BE2C (cell line): Measurements from ENCODE around the gene RBP4.

Source experiments
- DNase-seq: peaks from one replicate; pipeline ENCODE4 v3.0.0-alpha.2; 2020
- H3K27me3 ChIP-seq: fragments of 250-450 bp; sonication (Bioruptor Pico); 2 replicates; pipeline ENCODE4 v1.5.1; 2020; ENCODE audit warnings: mild to moderate bottlenecking
- H3K36me3 ChIP-seq: fragments of 250-450 bp; sonication (Bioruptor Pico); 2 replicates; pipeline ENCODE4 v1.5.1; 2020; ENCODE audit warnings: mild to moderate bottlenecking
- H3K4me1 ChIP-seq: fragments of 250-450 bp; sonication (Bioruptor Pico); 2 replicates; pipeline ENCODE4 v1.5.1; 2020
- H3K4me3 ChIP-seq: 2 replicates; pipeline ENCODE4 v1.5.1; 2011; ENCODE audit warnings: low read depth, low read length
- H3K9me3 ChIP-seq: fragments of 250-450 bp; sonication (Bioruptor Pico); 2 replicates; pipeline ENCODE4 v1.5.1; 2020
- TF ChIP-seq, protein P1 (sequence below): IDR thresholded peaks from 2 replicates; pipeline ENCODE4 v1.5.1; 2012; ENCODE audit warnings: mild to moderate bottlenecking, low read depth, low read length

The RBP4 gene

DNA sequence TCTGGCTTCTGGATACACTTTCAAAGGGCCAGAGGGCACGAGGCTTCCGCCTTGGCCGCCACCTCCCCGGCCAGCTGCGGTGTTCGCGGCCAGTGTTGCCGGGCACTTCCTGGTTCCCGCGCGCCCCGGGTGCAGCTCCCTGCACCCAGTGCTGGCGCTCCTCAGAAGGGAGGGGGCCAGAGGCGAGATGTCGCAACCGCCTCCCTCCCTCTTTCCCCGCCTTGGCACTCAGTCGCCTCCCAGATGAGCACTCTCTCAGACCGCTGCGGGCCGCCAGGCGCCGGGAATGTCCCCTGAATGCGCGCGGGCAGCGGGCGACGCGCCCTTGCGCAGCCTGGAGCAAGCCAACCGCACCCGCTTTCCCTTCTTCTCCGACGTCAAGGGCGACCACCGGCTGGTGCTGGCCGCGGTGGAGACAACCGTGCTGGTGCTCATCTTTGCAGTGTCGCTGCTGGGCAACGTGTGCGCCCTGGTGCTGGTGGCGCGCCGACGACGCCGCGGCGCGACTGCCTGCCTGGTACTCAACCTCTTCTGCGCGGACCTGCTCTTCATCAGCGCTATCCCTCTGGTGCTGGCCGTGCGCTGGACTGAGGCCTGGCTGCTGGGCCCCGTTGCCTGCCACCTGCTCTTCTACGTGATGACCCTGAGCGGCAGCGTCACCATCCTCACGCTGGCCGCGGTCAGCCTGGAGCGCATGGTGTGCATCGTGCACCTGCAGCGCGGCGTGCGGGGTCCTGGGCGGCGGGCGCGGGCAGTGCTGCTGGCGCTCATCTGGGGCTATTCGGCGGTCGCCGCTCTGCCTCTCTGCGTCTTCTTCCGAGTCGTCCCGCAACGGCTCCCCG lies 34.4 kb downstream of the RBP4 start, which contains the start of gene FFAR4:
Gene FFAR4 (plus strand): TSS at position 231 of the 842 bp plus-strand sequence. CDS start 56 bp downstream, at position 287.
- Histone ChIP-seq H3K9me3 (no peaks in the 10 kb centered on the region), H3K27me3 (peaks cover 39% of the 10 kb centered on the region), H3K4me1 (no peaks in the 10 kb centered on the region), H3K36me3 (no peaks in the 10 kb centered on the region), H3K4me3 (no peak within 1 kb of the TSS)
- DNase-seq, result no peak
- TF ChIP-seq, protein P1, sequence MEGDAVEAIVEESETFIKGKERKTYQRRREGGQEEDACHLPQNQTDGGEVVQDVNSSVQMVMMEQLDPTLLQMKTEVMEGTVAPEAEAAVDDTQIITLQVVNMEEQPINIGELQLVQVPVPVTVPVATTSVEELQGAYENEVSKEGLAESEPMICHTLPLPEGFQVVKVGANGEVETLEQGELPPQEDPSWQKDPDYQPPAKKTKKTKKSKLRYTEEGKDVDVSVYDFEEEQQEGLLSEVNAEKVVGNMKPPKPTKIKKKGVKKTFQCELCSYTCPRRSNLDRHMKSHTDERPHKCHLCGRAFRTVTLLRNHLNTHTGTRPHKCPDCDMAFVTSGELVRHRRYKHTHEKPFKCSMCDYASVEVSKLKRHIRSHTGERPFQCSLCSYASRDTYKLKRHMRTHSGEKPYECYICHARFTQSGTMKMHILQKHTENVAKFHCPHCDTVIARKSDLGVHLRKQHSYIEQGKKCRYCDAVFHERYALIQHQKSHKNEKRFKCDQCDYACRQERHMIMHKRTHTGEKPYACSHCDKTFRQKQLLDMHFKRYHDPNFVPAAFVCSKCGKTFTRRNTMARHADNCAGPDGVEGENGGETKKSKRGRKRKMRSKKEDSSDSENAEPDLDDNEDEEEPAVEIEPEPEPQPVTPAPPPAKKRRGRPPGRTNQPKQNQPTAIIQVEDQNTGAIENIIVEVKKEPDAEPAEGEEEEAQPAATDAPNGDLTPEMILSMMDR, result no peak

DNA sequence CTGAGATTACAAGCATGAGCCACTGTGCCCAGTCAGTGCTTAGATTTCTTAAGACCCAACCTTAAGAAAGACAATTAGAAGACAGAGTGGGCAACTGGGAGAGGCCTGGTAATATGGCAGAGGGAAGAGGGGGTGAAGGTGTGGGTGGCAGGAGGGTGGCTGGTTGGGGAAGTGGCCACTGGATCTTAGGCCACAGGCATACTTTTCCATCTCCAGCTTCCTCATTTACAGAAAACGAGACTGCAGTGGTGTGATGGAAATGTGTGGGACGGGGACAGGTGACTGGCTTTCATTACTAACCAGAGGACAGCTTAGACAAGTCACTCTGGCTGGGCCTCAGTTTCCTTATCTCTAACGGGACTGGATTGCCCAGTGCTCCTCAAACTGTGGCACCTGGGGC lies 35.6 kb downstream of the RBP4 start:
- DNase-seq, result no peak
- Histone ChIP-seq H3K27me3 (peaks cover 39% of the 10 kb centered on the region), H3K4me3 (no peak overlapping the region), H3K9me3 (no peaks in the 10 kb centered on the region), H3K36me3 (no peaks in the 10 kb centered on the region), H3K4me1 (no peaks in the 10 kb centered on the region)
- TF ChIP-seq, protein P1, result no peak

DNA sequence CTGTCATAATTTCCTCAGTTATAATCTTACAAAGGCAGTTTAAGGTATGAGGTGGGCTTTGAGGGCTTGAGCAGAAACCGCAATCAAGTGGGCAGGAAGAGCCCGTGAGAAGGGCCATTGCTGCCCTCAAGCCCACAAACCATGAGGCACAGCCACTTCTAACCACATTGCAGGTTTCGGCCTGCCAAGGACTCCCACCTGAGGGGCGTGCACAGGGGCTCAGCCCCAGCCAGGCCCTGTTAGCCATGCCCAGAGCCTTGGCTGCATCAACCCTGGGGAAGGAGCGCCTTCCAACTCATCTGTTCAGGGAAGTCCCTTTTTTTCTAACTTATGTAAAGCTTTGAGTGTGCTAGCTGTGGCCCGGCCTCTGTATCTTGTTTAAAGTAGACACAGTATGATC lies 40.5 kb downstream of the RBP4 start:
- no peaks in the 10 kb centered on the region for H3K36me3 ChIP-seq
- peaks cover 4% of the 10 kb centered on the region; the same call in 1 of the 2 replicates for H3K27me3 ChIP-seq
- DNase-seq, result no peak
- no peak overlapping the region for H3K4me3 ChIP-seq
- TF ChIP-seq, protein P1, result no peak
- no peaks in the 10 kb centered on the region for H3K4me1 ChIP-seq
- H3K9me3 ChIP-seq, result no peaks in the 10 kb centered on the region; the same call in 1 of the 2 replicates

DNA sequence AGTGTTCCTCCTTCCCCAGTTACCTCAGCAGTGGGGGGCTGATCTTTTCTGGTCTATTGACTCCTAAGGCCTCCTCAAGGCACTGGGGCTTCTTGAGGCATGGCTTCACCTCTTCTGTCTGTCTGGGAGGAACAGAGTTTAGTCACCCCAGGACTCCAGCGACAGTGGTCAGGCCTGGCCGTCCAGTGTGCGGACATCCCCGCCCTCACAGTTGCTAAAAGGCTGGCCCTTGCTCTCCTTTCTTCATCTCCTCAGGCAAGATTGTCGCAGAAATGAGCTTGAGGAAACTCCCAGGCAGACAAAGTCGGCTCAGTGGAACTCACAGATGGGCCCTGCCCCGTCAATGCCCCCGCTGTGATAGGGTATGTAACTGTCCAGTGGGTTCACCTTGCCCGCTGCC lies 41.5 kb downstream of the RBP4 start:
- DNase-seq, result no peak
- H3K9me3 ChIP-seq, result no peaks in the 10 kb centered on the region; the same call in 1 of the 2 replicates
- no peaks in the 10 kb centered on the region for H3K27me3 ChIP-seq

DNA sequence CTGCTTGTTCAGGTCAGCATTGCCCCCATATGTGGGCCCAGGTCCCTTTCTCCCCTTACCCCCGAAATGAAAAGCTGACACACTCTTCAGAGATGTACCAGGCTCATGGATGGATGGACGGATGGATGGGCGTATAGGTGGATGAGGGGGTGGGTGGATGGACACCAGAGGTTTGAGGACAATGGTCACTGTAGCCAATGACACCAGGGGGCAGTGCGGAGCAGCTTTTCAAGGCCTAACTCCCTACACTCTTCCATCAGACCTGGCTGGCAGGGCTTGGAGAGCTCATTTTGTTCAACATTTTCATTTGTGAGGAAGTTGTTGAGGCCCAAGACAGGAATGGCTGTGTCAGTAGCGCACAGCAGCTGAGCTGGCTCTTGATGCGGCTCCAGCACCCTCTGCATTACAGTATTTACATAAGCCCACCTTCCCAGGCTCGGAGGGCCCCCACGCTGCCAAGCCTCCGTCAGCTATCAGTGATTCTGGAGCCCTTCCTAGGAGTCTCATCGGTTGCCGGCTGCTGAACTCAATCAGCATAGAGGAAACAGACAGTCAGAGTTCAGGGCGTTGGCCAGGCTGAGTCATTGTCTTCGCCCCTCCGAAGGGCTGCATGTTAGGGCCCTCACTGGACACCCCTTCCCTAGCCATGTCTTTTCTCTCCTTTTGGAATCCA lies 46.1 kb downstream of the RBP4 start:
- H3K4me1 ChIP-seq, result no peaks in the 10 kb centered on the region
- DNase-seq, result peak; percentile 73
- H3K4me3 ChIP-seq, result no peak overlapping the region
- H3K36me3 ChIP-seq, result no peaks in the 10 kb centered on the region
- no peaks in the 10 kb centered on the region; the same call in 1 of the 2 replicates for H3K9me3 ChIP-seq
- TF ChIP-seq, protein P1, result peak; percentile 81
- H3K27me3 ChIP-seq, result no peaks in the 10 kb centered on the region

More for the DNA sequence above, 41.5 kb downstream of the RBP4 start:
- H3K36me3 ChIP-seq, result no peaks in the 10 kb centered on the region
- TF ChIP-seq, protein P1, result no peak
- no peaks in the 10 kb centered on the region for H3K4me1 ChIP-seq
- H3K4me3 ChIP-seq, result no peak overlapping the region

DNA sequence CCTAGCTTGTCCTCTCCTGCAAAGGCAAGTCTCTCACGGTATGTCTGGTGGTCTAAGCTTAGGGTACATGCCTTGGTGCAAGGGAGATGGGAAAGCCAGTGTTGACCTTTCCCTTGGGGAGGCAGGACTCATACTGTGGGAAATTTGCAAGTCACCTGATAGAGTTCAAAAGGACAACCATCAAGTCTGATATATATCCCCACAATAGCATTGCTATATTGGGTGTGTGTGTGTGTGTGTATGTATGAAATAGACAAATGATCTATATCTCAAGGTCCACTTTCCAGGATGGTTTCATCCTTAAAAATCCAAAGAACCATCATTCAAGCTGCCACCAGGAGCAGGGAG lies 46.7 kb downstream of the RBP4 start:
- Histone ChIP-seq H3K9me3 (no peaks in the 10 kb centered on the region; the same call in 1 of the 2 replicates), H3K4me1 (no peaks in the 10 kb centered on the region), H3K36me3 (no peaks in the 10 kb centered on the region), H3K27me3 (no peaks in the 10 kb centered on the region), H3K4me3 (no peak overlapping the region)
- TF ChIP-seq, protein P1, result no peak
- no peak for DNase-seq
